Measurements from ENCODE around the gene P2RX7. TPM values are rescaled to one million over a fixed set of nuclear protein-coding genes. Genes with fewer than 3 reads are reported as not detected.

Gene P2RX7
- total and polyA plus RNA-seq, 9 of the 15 experiments (the other 6 are each of a cell fraction or from before 2014, with no cell fraction given) = 0.04 to 0.65 (median 0.30) TPM

DNA sequence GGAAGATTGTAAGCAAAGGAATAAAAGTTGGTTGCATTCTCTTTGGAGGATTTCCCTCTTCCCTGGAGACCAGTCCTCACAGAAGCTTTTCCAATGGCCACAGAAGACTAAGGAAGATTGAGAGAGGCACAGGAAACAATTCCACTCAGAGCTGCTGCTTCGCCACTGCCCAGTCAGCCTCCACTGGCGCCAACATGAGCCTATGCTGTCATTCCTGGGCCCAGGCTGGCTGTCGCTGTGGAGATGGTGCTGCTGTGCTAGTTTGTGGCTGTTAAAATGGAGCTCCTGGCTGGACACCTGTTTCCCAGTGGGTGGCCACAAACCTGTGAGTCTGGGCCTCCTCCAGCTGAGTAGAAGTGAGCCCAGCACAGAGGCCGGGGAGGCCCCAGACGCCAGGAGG is 6.6 kb downstream of the P2RX7 start (continued):
- TF ChIP-seq, protein P1, sequence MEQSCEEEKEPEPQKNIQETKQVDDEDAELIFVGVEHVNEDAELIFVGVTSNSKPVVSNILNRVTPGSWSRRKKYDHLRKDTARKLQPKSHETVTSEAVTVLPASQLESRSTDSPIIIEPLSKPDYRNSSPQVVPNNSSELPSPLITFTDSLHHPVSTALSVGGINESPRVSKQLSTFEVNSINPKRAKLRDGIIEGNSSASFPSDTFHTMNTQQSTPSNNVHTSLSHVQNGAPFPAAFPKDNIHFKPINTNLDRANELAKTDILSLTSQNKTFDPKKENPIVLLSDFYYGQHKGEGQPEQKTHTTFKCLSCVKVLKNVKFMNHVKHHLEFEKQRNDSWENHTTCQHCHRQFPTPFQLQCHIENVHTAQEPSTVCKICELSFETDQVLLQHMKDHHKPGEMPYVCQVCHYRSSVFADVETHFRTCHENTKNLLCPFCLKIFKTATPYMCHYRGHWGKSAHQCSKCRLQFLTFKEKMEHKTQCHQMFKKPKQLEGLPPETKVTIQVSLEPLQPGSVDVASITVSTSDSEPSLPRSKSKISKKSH (CRISPR knock-in tag; IDR thresholded peaks at IDR 0.05) = no peak
- TF ChIP-seq ELK1 (CRISPR knock-in tag; IDR thresholded peaks at IDR 0.05) (no peak), E2F6 (IDR thresholded peaks at IDR 0.05; ENCODE audit: borderline replicate concordance in 1 of 2, extremely low read depth in 1 of 2, insufficient read depth in 1 of 2, insufficient read length in 1 of 2, low read depth in 1 of 2, low read length in 1 of 2, poor library complexity in 1 of 2, severe bottlenecking in 1 of 2) (no peak), MTF1 (CRISPR knock-in tag; IDR thresholded peaks at IDR 0.05; ENCODE audit: borderline replicate concordance) (no peak), SP1 (CRISPR knock-in tag; IDR thresholded peaks at IDR 0.05) (no peak), ETV6 (IDR thresholded peaks at IDR 0.05; ENCODE audit: borderline replicate concordance in 1 of 2, low read depth in 2 of 2, low read length in 1 of 2) (no peak), ETV6 (CRISPR knock-in tag; IDR thresholded peaks at IDR 0.05; ENCODE audit: borderline replicate concordance) (no peak), ZEB2 (IDR thresholded peaks at IDR 0.05) (no peak), BMI1 (IDR thresholded peaks at IDR 0.05; ENCODE audit: low read length) (no peak), FIP1L1 (IDR thresholded peaks at IDR 0.05; ENCODE audit: low read depth, low read length, poor library complexity, severe bottlenecking) (no peak)
